ENCODE data around the gene NDOR1.

GRCh38 chr9:137266162-137266527 is 60.6 kb downstream of the NDOR1 start:
- no peak for TF ChIP-seq EZH2 (IDR thresholded peaks at IDR 0.05; ENCODE audit: insufficient read depth, poor library complexity, severe bottlenecking)
- no peak for TF ChIP-seq EZH2phosphoT487 (IDR thresholded peaks at IDR 0.05; ENCODE audit: insufficient read depth, low read depth)

Data from GM23248 (cell line).